SK-N-SH (cell line): Measurements from ENCODE around the gene SCGB1D2. TPM values are rescaled to one million over a fixed set of nuclear protein-coding genes. Genes with fewer than 3 reads are reported as not detected.

Experiments
- CTCF ChIA-PET: fragments of 300-600, 350-600 bp; formaldehyde crosslinking; extraction: SDS; loops from one replicate; lab custom pipeline; 2021; lab: Yijun Ruan, JAX
- POLR2A ChIA-PET: fragments of 350-600 bp; sonication (Branson Sonifier 250); formaldehyde crosslinking; extraction: SDS; loops from one replicate; lab custom pipeline; 2020; ENCODE audit warnings: antibody characterized with exemption, inconsistent platforms; lab: Yijun Ruan, JAX
- DNase-seq: peaks from one replicate; pipeline ENCODE4 v3.0.0; 2012
- H2AFZ ChIP-seq: fragments of 200-600 bp; sonication (generic); 2 replicates; pipeline ENCODE4 v1.8.1; 2016; ENCODE audit warnings: antibody characterized with exemption, mild to moderate bottlenecking, low read depth
- H3F3A ChIP-seq: fragments of 200-600 bp; sonication (generic); replicated peaks from 2 replicates; pipeline ENCODE3; 2016; ENCODE audit warnings: antibody characterized with exemption, mild to moderate bottlenecking; ENCODE audit not compliant: insufficient read depth
- H3K27ac ChIP-seq, 2 experiments: fragments of 200-500 bp in 1 of 2; fragments of 200-600 bp in 1 of 2; sonication (Bioruptor generic) in 1 of 2; sonication (generic), shearing (Covaris generic) in 1 of 2; 2 replicates each; pipeline versions ENCODE4 v1.5.1 to v1.6.1; 2014 to 2016; ENCODE audit warnings: low read depth in 2 of 2, inconsistent platforms in 1 of 2, low read length in 1 of 2, mild to moderate bottlenecking in 1 of 2, mixed read lengths in 1 of 2
- H3K27me3 ChIP-seq: fragments of 200-600 bp; sonication (generic), shearing (Covaris generic); 2 replicates; pipeline ENCODE4 v1.6.1; 2016; ENCODE audit warnings: mixed run types; ENCODE audit not compliant: insufficient read depth
- H3K36me3 ChIP-seq, 2 experiments: fragments of 200-500 bp in 1 of 2; fragments of 200-600 bp in 1 of 2; sonication (Bioruptor generic) in 1 of 2; sonication (generic) in 1 of 2; replicated peaks in 1 of 2; 2 replicates each; pipeline versions ENCODE3 to v1.5.1; 2014 to 2016; ENCODE audit warnings: low read length in 1 of 2, mild to moderate bottlenecking in 1 of 2; ENCODE audit not compliant: insufficient read depth in 2 of 2, control insufficient read depth in 1 of 2
- H3K4me1 ChIP-seq, 2 experiments: fragments of 200-500 bp in 1 of 2; fragments of 200-600 bp in 1 of 2; sonication (Bioruptor generic) in 1 of 2; sonication (generic), shearing (Covaris generic) in 1 of 2; 2 replicates each; pipeline versions ENCODE4 v1.5.1 to v1.6.1; 2014 to 2016; ENCODE audit warnings: low read depth in 1 of 2, low read length in 1 of 2, mixed run types in 1 of 2; ENCODE audit not compliant: insufficient read depth in 2 of 2, control insufficient read depth in 1 of 2
- H3K4me2 ChIP-seq: fragments of 200-600 bp; sonication (generic), shearing (Covaris generic); 2 replicates; pipeline ENCODE4 v1.6.1; 2017; ENCODE audit warnings: mixed run types
- H3K4me3 ChIP-seq, 2 experiments: fragments of 200-500 bp in 1 of 2; fragments of 200-600 bp in 1 of 2; sonication (Bioruptor generic) in 1 of 2; sonication (generic), shearing (Covaris generic) in 1 of 2; 2 replicates each; pipeline versions ENCODE4 v1.5.1 to v1.8.1; 2014 to 2016; ENCODE audit warnings: low read depth in 2 of 2, inconsistent platforms in 1 of 2, low read length in 1 of 2, mild to moderate bottlenecking in 1 of 2, mixed read lengths in 1 of 2, moderate library complexity in 1 of 2
- H3K79me2 ChIP-seq: fragments of 200-600 bp; sonication (generic); 2 replicates; pipeline ENCODE4 v1.8.1; 2017; ENCODE audit warnings: mild to moderate bottlenecking; ENCODE audit not compliant: insufficient read depth
- H3K9ac ChIP-seq: fragments of 200-600 bp; sonication (generic); 2 replicates; pipeline ENCODE4 v1.6.1; 2017; ENCODE audit warnings: mixed run types
- H3K9me2 ChIP-seq: fragments of 200-600 bp; sonication (generic); 2 replicates; pipeline ENCODE4 v1.6.1; 2017; ENCODE audit warnings: mixed run types
- H3K9me3 ChIP-seq: fragments of 200-600 bp; sonication (generic); 2 replicates; pipeline ENCODE4 v1.6.1; 2017; ENCODE audit warnings: mixed run types, mild to moderate bottlenecking, moderate library complexity
- H4K20me1 ChIP-seq: fragments of 200-600 bp; sonication (generic); 2 replicates; pipeline ENCODE4 v1.6.1; 2017; ENCODE audit warnings: mild to moderate bottlenecking, mixed run types; ENCODE audit not compliant: insufficient read depth
- CTCF ChIP-seq: fragments of 200-600 bp; sonication (generic); IDR thresholded peaks from 2 replicates; pipeline ENCODE4 v1.6.1; 2017; ENCODE audit warnings: antibody characterized with exemption, mild to moderate bottlenecking, moderate library complexity
- EP300 ChIP-seq, 2 experiments: IDR thresholded peaks; 2 replicates each; pipeline versions ENCODE4 v1.4.0 to v1.6.1; 2012; ENCODE audit warnings: borderline replicate concordance in 1 of 2, low read depth in 1 of 2, low read length in 1 of 2
- EZH2phosphoT487 ChIP-seq: fragments of 200-600 bp; sonication (generic); IDR thresholded peaks from 2 replicates; pipeline ENCODE4 v1.6.1; 2017; ENCODE audit warnings: low read depth, mixed run types, mild to moderate bottlenecking, antibody characterized with exemption, moderate library complexity, borderline replicate concordance
- FOSL2 ChIP-seq: IDR thresholded peaks from 2 replicates; pipeline ENCODE4 v1.4.0; 2012; ENCODE audit warnings: low read depth, mild to moderate bottlenecking, moderate library complexity, borderline replicate concordance
- FOXJ3 ChIP-seq: sonication (generic); formaldehyde crosslinking; IDR thresholded peaks from 2 replicates; pipeline ENCODE4 v1.5.1; 2020; ENCODE audit warnings: mild to moderate bottlenecking, missing genetic modification reagents
- FOXM1 ChIP-seq: IDR thresholded peaks from 2 replicates; pipeline ENCODE4 v1.4.0; 2012; ENCODE audit warnings: low read depth, mild to moderate bottlenecking
- GABPA ChIP-seq: IDR thresholded peaks from 2 replicates; pipeline ENCODE4 v1.4.0; 2012; ENCODE audit warnings: low read depth, mild to moderate bottlenecking
- GATA2 ChIP-seq: sonication (generic); formaldehyde crosslinking; IDR thresholded peaks from 2 replicates; pipeline ENCODE4 v1.5.0; 2020; ENCODE audit warnings: mild to moderate bottlenecking, missing genetic modification reagents
- MXI1 ChIP-seq: IDR thresholded peaks from 2 replicates; pipeline ENCODE4 v1.6.1; 2012; ENCODE audit warnings: mild to moderate bottlenecking, low read depth, low read length, improper control_type of control experiment
- NFIC ChIP-seq: IDR thresholded peaks from 2 replicates; pipeline ENCODE4 v1.4.0; 2012; ENCODE audit warnings: borderline replicate concordance
- PBX3 ChIP-seq: IDR thresholded peaks from 2 replicates; pipeline ENCODE4; 2012
- RXRA ChIP-seq: IDR thresholded peaks from 2 replicates; pipeline ENCODE4 v1.4.0; 2012; ENCODE audit warnings: low read depth, mild to moderate bottlenecking, borderline replicate concordance
- TCF12 ChIP-seq: IDR thresholded peaks from 2 replicates; pipeline ENCODE4 v1.4.0; 2012
- TEAD4 ChIP-seq: IDR thresholded peaks from 2 replicates; pipeline ENCODE4 v1.4.0; 2012; ENCODE audit warnings: mild to moderate bottlenecking, borderline replicate concordance; ENCODE audit not compliant: insufficient read depth
- USF2 ChIP-seq: fragments of 150-350 bp; IDR thresholded peaks from 2 replicates; pipeline ENCODE4 v1.6.1; 2017; ENCODE audit warnings: antibody characterized with exemption, low read length, low read depth, borderline replicate concordance
- WGBS: methylation state at CpG from one replicate; pipeline ENCODE4 v1.1.6; 2017; ENCODE audit warnings: low lambda C conversion rate; 5-methylcytosine and 5-hydroxymethylcytosine counted together
- polyA plus RNA-seq, 3 experiments: library from polyadenylated mRNA; depleted of rRNA; stranded (reverse); fragments of >200 nt; gene quantifications; 2 replicates each; pipeline ENCODE4 v1.2.3, GENCODE V29; 2012
- TF ChIP-seq, protein P1 (sequence below): IDR thresholded peaks from 2 replicates; pipeline ENCODE4 v1.4.0; 2012; ENCODE audit warnings: low read depth
- TF ChIP-seq, protein P2 (sequence below): IDR thresholded peaks from 2 replicates; pipeline ENCODE4 v1.6.1; 2012; ENCODE audit warnings: mild to moderate bottlenecking, low read depth, low read length, moderate library complexity

Gene SCGB1D2
- polyA plus RNA-seq, 1 of the 3 experiments (the other 2 are of a cell fraction), result not detected

- Histone ChIP-seq H3K4me1 (no peaks in the 10 kb centered on the region), H3K27ac (no peak overlapping the region), H3K9ac (no peak overlapping the region), H3K9me2 (no peaks in the 10 kb centered on the region), H3K27me3 (no peaks in the 10 kb centered on the region; the same call in 1 of the 2 replicates), H3K36me3 (no peaks in the 10 kb centered on the region), H4K20me1 (no peaks in the 10 kb centered on the region), H3F3A (no peaks in the 10 kb centered on the region), H3K79me2 (no peaks in the 10 kb centered on the region), H2AFZ (no peak overlapping the region), H3K9me3 (no peaks in the 10 kb centered on the region), H3K4me3 (no peak overlapping the region), H3K4me2 (no peak overlapping the region)
- CTCF ChIA-PET, result interaction anchor here (0.7 to 1.5 kb wide), 2 partner anchors 74 to 307 kb away, joined by 3 to 7 read pairs; no protein-coding TSS in a partner anchor
- no peak for DNase-seq
- WGBS, result 2% methylated on average over 2 of the region's 2 CpGs
- TF ChIP-seq MXI1, result no peak
- no peak for TF ChIP-seq FOXJ3 (CRISPR knock-in tag)
- no peak for TF ChIP-seq RXRA
- no peak for TF ChIP-seq USF2
- TF ChIP-seq EP300 (IDR thresholded peaks at IDR 0.05; ENCODE audit: borderline replicate concordance in 1 of 2, low read depth in 1 of 2, low read length in 1 of 2), result no peak
- TF ChIP-seq, protein P1, sequence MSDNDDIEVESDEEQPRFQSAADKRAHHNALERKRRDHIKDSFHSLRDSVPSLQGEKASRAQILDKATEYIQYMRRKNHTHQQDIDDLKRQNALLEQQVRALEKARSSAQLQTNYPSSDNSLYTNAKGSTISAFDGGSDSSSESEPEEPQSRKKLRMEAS, result no peak
- TF ChIP-seq FOXM1, result no peak
- POLR2A ChIA-PET, result no interaction called here
Observed at GRCh38 chr11:62236187-62236586, 5.9 kb upstream of the SCGB1D2 start.

GRCh38 chr11:62237499-62237898, 4.5 kb upstream of the SCGB1D2 start:
- H3K27ac ChIP-seq, result no peak overlapping the region
- no peak overlapping the region for H3K9ac ChIP-seq
- POLR2A ChIA-PET, result no interaction called here
- no peaks in the 10 kb centered on the region for H4K20me1 ChIP-seq
- H3K79me2 ChIP-seq, result no peaks in the 10 kb centered on the region
- no peaks in the 10 kb centered on the region; a peak in 1 of 4 replicates for H3K4me1 ChIP-seq
- no peak overlapping the region for H2AFZ ChIP-seq
- H3K4me3 ChIP-seq, result no peak overlapping the region
- H3K4me2 ChIP-seq, result no peak overlapping the region
- CTCF ChIA-PET, result no interaction called here
- no peaks in the 10 kb centered on the region for H3K9me3 ChIP-seq
- DNase-seq, result no peak
- H3K27me3 ChIP-seq, result no peaks in the 10 kb centered on the region; the same call in 1 of the 2 replicates
- H3K9me2 ChIP-seq, result no peaks in the 10 kb centered on the region
- 18% methylated on average over 4 of the region's 4 CpGs for WGBS
- H3F3A ChIP-seq, result no peaks in the 10 kb centered on the region
- no peaks in the 10 kb centered on the region for H3K36me3 ChIP-seq
- TF ChIP-seq USF2 (no peak), GATA2 (no peak), RXRA (no peak), TCF12 (no peak), CTCF (no peak), TEAD4 (no peak), FOSL2 (no peak), EZH2phosphoT487 (no peak), GABPA (no peak), NFIC (no peak), PBX3 (no peak), EP300 (IDR thresholded peaks at IDR 0.05; ENCODE audit: borderline replicate concordance in 1 of 2, low read depth in 1 of 2, low read length in 1 of 2) (no peak)
- TF ChIP-seq, protein P2, sequence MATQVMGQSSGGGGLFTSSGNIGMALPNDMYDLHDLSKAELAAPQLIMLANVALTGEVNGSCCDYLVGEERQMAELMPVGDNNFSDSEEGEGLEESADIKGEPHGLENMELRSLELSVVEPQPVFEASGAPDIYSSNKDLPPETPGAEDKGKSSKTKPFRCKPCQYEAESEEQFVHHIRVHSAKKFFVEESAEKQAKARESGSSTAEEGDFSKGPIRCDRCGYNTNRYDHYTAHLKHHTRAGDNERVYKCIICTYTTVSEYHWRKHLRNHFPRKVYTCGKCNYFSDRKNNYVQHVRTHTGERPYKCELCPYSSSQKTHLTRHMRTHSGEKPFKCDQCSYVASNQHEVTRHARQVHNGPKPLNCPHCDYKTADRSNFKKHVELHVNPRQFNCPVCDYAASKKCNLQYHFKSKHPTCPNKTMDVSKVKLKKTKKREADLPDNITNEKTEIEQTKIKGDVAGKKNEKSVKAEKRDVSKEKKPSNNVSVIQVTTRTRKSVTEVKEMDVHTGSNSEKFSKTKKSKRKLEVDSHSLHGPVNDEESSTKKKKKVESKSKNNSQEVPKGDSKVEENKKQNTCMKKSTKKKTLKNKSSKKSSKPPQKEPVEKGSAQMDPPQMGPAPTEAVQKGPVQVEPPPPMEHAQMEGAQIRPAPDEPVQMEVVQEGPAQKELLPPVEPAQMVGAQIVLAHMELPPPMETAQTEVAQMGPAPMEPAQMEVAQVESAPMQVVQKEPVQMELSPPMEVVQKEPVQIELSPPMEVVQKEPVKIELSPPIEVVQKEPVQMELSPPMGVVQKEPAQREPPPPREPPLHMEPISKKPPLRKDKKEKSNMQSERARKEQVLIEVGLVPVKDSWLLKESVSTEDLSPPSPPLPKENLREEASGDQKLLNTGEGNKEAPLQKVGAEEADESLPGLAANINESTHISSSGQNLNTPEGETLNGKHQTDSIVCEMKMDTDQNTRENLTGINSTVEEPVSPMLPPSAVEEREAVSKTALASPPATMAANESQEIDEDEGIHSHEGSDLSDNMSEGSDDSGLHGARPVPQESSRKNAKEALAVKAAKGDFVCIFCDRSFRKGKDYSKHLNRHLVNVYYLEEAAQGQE, result no peak
- TF ChIP-seq, protein P1, result no peak
